ENCODE data around the gene JMJD1C.

DNA sequence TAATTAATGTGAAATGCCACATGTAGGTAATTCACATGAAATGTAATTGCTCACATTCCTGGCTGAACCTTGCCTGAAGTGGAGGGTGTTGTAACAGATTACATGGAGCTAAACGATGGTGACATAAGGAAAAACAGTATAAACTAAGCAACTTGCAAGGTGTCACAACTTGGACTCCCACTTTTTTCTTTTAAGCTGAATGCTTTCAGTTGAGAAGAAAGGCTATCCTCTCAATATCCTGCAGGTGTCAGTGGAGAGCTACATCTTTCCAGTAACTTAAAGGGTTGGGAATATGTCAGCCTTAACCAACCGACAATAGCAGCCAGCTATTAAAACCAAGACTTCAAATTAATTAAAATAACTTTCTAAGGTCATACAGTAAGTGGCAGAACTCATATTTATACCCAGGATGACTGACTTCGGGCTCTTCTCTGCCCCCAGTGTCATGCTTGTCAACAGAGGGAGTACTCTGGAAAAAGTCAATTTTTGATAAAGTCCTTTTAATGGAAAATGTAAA, 299.0 kb downstream of the JMJD1C start:
- TF ChIP-seq, protein P1, sequence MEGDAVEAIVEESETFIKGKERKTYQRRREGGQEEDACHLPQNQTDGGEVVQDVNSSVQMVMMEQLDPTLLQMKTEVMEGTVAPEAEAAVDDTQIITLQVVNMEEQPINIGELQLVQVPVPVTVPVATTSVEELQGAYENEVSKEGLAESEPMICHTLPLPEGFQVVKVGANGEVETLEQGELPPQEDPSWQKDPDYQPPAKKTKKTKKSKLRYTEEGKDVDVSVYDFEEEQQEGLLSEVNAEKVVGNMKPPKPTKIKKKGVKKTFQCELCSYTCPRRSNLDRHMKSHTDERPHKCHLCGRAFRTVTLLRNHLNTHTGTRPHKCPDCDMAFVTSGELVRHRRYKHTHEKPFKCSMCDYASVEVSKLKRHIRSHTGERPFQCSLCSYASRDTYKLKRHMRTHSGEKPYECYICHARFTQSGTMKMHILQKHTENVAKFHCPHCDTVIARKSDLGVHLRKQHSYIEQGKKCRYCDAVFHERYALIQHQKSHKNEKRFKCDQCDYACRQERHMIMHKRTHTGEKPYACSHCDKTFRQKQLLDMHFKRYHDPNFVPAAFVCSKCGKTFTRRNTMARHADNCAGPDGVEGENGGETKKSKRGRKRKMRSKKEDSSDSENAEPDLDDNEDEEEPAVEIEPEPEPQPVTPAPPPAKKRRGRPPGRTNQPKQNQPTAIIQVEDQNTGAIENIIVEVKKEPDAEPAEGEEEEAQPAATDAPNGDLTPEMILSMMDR (IDR thresholded peaks at IDR 0.05 in 2 of 3, conservative IDR thresholded peaks at IDR 0.05 in 1 of 3; ENCODE audit: borderline replicate concordance in 1 of 3, insufficient read depth in 1 of 3, low read depth in 2 of 3, low read length in 2 of 3): peak; percentile 71 to 74 (median 74)
- TF ChIP-seq, protein P2, sequence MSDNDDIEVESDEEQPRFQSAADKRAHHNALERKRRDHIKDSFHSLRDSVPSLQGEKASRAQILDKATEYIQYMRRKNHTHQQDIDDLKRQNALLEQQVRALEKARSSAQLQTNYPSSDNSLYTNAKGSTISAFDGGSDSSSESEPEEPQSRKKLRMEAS (IDR thresholded peaks at IDR 0.05): no peak
- TF ChIP-seq ZNF274 (IDR thresholded peaks at IDR 0.05; ENCODE audit: low read depth, low read length) (no peak), EZH2 (IDR thresholded peaks at IDR 0.05) (no peak), POLR2A (IDR thresholded peaks at IDR 0.05; ENCODE audit: borderline replicate concordance, extremely low read depth, insufficient read depth, insufficient read length) (no peak), TCF7L2 (IDR thresholded peaks at IDR 0.05; ENCODE audit: borderline replicate concordance, extremely low read depth, insufficient read depth, insufficient read length) (no peak)
- TF ChIP-seq, protein P3, sequence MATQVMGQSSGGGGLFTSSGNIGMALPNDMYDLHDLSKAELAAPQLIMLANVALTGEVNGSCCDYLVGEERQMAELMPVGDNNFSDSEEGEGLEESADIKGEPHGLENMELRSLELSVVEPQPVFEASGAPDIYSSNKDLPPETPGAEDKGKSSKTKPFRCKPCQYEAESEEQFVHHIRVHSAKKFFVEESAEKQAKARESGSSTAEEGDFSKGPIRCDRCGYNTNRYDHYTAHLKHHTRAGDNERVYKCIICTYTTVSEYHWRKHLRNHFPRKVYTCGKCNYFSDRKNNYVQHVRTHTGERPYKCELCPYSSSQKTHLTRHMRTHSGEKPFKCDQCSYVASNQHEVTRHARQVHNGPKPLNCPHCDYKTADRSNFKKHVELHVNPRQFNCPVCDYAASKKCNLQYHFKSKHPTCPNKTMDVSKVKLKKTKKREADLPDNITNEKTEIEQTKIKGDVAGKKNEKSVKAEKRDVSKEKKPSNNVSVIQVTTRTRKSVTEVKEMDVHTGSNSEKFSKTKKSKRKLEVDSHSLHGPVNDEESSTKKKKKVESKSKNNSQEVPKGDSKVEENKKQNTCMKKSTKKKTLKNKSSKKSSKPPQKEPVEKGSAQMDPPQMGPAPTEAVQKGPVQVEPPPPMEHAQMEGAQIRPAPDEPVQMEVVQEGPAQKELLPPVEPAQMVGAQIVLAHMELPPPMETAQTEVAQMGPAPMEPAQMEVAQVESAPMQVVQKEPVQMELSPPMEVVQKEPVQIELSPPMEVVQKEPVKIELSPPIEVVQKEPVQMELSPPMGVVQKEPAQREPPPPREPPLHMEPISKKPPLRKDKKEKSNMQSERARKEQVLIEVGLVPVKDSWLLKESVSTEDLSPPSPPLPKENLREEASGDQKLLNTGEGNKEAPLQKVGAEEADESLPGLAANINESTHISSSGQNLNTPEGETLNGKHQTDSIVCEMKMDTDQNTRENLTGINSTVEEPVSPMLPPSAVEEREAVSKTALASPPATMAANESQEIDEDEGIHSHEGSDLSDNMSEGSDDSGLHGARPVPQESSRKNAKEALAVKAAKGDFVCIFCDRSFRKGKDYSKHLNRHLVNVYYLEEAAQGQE (IDR thresholded peaks at IDR 0.05; ENCODE audit: low read depth): no peak

Measured in HCT116 (cell line).